Measurements from ENCODE around the gene PRKAG3.

PRKAG3 gene

DNA sequence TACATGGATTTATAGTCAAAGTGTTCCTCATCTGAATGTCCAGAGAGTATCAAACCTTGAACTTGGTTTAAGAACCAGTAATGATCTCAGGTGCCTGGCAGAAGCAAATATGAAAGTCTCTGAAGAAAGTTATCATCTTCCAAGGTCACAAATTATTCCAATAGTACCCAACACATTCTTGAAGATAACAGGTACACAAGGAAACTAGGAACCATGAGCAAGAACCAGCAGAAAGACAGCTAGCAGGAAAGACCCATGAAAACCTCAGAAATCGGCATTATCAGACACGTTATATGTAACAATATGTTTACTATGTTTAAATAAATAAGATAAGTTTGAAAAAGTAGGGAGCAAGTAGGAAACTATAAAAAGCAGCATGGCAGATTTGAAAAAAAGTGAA, 5.9 kb upstream of the PRKAG3 start:
- DNase-seq = no peak

DNA sequence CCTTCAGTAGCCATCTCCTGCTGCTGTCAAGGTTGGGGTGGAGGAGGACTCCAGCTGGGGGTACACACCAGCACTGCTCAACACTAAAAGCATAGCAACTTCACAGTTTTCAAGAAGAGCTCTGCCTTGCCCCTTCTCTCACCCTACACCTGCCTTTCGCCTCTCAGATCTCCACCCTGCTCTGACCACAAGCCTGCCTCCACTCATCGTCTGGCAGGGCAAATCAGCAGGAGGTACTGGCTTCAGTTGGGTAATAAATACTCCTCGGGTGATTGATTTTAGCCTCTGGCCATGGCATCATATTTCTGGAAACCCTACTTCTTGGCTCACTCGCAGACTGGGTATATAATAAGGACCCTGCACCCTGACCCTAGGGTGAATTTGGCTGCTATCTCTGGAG, 3.1 kb upstream of the PRKAG3 start:
- DNase-seq = no peak

DNA sequence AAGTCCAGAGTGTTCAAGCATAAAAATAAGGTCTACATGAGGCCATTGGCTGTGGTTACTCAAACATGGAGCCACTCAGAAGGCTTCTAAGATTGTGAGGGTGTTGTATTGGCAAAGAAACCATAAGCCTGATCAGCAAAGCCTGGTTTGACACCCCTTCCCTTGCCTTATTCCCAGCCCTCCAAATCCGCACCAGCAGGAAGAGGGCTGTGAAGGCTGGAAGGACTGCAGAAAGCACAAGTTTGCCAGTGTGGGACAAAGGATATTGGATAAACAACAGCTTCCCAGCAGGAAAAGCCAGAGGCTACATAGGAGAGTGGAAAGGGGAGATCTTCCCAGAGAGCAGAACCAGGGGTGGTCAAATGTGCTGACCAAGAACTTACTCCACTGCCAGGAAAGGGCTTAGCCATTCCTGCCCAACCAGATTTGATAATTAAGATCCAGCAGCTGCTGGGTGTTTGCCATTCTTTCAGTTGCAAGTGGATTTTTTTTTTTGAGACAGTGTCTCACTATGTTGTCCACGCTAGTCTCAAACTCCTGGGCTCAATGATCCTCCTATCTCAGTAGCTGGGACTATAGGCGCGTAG, 1.5 kb upstream of the PRKAG3 start:
- DNase-seq = no peak

DNA sequence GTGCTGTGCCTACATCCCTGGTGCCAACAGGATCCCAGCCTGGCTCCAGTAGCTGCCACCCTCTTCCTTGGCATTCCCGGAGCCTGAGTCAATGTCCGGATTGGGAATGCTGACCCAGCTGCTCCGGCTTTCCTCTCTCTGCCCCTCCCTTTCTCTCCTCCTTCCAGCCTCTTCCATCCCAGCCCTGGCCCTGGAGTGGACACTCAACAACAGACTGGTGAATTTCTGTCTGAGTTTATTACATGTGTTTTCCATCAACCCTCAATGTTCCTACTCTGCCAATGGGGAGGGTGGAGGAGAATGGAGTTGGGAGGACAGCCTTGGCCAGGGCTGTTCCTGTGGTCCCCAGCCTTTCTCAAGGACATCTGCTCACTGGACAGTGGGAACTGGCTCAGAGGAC, 917 bp upstream of the PRKAG3 start:
- DNase-seq = no peak

DNA sequence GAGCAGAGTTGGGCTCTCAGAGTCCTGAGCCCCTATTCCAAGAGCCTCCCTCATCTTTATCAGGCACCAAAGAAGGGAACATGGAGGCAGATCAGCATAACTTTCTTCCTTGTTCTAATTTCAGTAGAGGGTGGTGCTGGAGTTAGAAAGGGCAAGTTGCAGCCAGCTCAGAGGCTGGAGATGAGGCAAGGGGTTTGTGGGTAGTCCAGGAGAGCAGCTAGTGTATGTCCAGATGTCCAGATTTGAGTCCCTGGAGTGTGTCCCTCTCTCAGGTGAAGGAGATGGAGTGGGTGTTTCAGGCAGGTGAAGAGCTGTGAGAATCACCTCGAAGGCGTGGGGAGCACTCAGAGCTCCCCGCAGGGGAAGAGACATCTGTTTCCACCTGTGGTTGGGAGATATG, 478 bp upstream of the PRKAG3 start:
- no peak for DNase-seq

DNA sequence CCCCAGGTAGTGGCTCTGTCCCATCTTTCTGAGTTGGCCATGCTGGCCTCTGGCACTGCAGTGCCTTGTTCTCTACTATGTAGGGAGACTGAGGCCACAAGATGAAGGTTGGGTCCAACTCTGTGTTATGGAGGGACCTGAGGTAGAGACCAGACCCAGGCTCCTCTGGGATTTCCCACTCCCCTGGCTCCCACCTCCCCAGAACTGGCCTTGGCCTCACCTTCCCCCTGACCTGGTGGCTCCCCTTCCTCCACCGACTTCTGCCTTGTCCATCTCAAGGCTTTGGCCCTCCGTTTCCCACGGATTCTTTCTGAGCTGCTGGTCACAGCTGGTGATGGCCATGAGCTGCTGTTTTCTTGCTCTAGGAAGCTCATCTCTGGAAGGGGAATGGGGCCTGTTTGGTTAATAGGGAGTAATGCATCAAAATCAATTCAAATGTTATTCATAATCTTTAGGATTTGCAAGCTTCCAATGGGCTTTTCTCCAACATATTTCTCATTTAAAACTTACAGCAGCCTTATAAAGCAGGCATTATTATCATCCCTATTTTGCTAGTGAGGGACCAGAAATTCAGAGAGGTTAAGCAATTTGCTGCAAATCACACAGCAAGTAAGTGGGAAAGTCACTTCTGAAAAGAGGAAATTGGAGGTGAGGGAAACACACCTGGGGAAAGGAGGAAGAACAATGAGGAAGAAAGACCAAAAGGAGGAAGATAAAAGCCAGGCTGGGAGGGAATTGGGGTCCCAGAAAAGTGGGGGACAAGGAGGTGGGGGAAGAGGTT, 887 bp downstream of the PRKAG3 start:
- DNase-seq = no peak

DNA sequence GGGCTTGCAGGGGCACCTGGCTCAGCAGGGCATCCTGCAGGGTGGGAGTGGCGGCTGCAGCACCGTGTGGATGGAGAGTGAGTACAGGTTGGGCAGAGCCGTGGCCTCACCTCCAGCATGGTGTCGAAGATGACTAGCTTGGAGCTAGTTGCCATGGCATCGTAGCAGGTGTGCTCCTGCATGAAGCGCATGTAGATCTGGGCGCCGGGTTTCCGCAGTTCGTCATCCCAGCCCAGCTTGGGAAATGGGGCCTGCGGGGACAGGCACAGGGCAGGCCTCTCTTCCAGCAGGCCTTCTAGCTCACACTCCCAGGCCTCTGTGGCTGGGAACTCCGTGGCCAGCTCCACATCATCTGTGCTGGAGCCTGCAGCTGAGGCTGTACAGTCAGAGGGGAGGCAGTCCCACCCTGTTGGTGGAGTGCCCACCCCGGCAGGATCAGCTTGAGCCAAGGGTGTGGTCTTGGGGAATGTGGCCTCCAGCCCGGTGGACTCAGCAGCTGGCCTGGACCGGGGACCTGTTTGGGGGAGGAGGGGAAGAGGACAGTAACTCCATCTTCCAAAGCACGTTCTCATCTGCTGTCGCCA, 1.6 kb downstream of the PRKAG3 start:
- DNase-seq = no peak

DNA sequence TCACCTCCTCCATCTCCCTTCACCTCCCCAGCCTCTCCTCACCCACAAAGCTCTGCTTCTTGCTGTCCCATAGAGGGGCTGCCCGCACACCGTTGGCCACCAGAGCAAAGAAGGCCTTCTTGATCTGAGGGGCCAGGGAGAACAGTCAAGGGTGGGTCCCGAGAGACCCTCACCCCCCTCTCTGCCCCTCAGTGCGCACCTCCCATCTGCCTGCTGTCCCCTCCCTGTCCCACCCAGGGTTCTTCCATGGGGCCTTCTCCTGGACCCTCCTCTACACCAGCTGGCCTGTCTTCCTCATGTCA, 3.2 kb downstream of the PRKAG3 start:
- DNase-seq = no peak

DNA sequence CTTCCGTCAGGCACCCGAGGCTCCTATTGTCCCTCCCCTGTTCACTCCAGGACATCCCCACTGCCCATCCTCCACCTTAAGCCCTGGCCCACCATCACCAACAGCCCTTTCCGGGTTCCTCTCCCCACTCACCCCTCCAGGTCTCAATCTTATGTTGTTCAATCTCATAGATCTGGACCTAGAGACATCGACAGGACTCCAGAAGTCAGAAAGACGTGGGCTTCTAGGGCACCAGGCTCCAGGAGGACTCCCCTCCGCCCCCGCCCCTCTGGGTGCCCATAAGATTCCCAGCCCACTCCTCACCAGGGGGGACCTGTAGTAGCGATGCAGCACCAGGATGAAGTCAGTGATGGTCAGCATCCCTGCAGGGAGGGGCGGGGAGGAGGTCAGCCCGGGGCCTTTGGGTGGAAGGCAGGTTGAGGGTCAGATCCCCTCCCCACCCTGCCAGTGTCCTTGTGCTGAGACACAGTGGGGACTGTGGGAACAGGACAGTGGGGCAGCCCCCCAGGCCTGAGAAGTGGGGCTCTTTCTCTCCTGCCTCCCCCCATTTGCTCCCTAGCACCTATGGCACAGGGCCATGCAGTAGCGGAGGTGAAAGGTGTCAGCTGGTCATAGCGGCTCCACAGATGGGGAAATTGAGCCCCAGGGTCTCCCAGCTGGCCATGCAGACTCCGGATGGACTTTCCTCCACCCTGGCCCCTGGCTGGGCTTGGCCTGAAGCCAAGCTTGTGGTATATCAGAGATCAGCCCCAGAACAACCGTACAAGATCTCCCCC, 3.7 kb downstream of the PRKAG3 start:
- no peak for DNase-seq

DNA sequence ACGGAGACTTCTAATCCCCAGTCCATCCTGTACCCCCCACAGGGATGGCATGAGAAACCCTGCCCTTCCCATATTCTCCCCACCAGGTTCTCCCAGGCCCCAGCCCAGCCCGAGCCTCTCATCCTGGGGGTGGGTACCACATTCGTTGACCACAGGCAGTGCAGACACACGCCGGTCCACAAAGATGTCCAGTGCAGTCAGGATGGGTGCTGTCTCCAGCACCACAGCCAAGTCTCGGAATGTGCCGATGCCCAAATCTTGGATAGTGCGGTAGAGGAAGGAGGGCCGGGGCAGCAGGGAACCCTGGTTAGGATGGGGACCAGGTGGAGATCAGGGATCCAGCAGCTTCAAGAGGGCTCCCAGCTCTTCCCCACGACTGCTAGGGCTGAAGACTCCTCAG, 4.8 kb downstream of the PRKAG3 start:
- no peak for DNase-seq

DNA sequence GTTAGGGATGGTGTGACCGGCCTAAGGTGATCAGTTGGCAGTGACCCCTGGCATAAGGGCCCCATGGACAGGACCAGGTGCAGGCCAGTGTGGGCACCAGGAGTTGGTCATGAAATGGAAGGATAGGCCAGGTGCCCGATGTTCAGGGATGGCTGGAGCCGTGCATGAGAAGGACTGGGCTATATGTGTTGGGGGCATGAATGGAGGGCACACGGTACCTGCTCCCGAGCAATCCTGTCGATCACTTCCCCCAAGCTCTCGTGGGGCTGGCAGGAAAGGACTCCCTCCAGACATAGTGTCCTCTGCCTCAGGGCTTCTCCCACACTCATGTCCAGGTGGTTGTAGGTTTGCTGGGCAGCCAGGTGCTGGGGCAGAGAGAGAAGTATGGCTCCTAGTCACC, 7.6 kb downstream of the PRKAG3 start:
- no peak for DNase-seq

DNA sequence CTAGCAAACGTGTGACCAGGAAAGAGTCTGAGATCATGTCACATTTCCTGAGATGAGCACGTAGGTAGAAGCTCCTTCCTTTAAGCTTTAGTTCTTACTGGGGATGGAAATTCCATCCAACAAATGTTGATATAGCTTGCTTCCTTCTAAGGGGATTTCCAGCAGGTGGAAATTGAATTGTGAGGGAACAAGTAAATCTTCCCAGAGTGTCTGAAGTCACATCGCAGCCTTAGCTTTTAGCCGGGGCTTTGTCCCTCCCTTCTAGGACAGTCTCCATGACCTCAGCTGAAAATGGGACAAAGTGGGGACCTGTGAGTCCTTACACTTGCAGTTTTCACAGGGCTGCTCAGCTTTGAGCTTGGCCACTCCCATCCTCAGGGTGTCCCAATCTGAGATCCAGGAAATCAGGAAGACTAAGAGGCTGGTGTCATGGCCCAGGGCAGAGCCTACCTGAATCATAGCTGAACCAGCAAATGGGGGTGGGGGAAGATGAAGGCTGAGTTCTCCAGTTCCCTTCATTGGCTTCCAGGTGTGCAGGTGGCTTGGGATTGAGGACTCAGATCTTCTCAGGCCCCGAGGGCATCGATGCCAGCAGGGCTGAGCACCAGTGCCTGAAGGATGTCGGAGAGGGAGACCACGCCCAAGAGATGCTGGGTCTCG, 8.3 kb downstream of the PRKAG3 start:
- no peak for DNase-seq

DNA sequence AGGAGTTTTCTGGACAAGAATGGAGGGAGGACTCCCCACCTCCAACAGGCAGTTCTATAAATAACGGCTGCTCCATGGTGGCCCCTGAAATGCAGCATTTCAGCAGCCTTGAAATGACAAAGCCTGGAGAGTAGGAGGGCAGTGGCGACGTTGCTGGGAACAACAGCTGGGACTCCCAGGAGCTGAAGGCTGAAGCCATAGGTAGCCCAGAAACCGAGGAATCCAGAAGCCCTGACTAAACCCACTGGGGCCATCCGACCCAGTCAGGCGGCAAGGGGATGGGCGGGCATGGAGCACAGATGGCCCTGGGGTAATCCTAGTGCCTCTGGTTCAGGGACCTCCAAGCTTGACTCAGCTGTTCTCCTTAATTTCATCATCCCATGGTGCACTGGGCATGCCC, 9.0 kb downstream of the PRKAG3 start:
- DNase-seq = no peak

DNA sequence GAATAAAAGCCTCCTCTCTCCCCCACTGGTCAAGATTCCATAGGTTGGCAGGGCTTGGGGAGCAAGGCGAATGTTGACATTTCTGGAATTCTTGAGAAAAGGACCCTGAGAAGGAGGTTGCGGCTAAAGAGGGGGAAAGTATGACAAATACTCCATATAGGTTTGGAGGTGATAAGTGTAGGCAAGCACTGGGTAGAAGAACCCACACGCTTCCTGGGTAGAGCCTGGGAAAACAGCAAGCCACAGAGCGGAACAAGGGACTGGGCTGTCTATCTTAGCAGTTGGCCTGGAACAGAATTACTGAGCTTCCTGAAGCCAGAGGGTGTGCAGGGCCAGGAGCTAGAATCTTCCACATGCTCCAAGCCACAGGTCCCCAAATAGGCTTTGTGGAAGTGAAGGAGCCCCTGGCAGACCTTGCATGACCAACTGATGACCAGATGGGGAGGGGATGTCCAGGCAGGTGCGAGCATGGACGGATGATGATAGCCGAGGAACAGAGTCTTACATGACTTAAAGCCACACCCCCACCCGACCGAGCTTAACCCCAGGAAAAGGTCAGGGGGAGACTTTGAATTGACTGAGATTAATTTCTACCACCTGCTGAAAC, 9.9 kb downstream of the PRKAG3 start:
- no peak for DNase-seq

DNA sequence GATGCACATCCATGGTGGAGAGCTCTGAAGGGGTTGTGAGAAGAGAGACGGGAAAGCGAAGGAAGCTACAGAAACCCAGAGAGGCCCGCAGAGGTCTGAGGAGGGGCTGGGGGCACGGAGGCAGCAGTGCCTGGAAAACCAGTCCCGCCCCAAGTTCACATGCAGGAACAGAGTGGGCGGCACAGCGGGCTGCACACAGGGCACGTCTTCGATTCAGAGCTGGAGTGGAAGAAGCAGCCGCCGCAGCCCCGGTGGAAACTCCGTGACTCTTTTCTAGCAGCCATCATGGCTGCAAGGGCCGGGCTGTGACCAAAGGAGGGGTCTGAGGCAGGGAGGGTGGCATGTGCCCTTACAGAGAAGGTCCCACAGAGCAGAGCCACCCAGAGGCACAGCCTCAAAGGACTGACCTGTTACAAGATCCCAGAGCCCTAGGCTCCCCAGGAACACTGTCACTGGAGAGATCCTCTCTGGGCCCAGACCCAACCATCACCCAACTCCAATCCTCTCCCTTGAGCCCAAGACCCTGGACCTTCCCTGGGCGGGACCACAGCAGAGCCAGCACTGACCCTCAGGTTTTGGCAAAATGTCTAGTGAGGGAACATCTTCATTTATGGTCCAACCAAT, 10.7 kb downstream of the PRKAG3 start:
- no peak for DNase-seq

DNA sequence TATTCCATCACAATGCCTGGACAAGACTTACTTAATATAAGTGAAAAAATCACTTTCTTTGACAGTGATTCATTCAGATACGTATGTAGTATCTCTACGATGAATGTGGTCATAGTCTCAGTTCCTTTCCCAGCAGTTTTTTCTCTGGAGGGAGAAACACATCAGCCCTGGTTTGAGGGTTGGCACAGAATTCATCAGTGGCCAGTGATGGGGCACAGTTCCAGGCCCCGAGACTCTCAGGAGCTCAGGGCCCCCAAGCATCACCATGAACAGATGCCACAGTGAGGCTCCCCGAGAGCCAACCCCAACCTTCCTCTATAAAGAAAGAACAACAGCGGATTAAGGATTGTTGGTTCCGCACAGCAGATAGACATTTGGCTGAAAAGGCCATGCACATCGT, 12.5 kb downstream of the PRKAG3 start:
- DNase-seq = no peak

DNA sequence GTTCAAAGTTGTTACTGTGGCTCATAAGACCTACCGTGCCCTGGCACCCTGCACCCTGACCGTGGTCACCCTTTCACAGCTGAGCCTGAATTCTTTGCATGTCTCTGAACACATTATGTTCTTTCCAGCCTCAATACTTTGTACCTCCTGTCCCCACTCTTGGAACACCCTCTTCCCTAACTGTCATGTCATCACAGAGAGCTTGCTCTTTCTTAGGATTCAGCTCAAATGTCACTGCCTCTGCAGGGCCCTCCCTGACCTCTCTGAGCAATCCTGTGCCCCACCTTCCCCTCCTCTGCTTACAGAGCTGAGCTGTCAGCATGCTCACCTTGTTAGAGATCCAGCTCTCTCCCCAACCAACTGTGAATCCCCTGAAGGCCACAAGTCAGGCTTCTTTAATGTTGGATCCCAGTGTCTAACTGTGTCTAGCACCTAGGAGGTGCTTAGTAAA, 15.0 kb downstream of the PRKAG3 start:
- DNase-seq = no peak

DNA sequence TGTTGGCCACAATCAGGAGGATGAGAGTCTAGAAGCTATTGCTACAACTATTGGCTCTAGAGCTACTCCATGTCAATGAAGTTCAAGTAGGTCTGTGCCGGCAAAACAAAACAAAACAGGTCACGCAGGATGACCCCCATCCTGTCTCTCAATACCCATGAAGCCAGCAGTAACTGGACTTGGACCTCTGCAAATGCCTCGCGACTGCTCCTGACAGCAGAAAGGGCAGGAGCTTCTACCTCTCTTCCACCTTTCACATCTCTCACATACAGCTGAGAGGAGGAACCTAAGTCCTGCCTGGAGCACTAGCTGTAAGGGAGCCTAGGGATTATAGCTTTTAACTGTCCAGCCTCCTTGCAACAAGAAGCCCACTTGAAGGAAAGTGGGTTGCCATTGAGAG, 16.0 kb downstream of the PRKAG3 start:
- no peak for DNase-seq

DNA sequence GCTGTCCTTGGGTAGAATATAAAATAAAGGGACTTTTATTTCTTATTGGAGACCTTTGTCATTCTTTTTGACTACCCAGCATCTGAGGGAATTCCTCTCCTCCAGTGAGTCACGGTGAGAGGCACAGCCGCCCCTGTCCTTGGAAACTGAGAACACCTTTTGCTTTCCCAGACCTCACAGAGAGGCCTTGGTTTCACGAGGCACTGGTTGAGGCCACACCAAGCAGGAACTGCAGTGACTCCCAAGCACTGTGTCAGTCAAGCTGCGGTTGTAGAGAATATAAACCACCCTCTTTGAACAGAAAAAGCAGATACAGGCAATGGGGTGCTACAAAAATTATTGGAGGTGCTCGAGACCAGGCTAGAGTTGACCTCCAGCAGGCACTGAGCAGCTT, 16.4 kb downstream of the PRKAG3 start:
- no peak for DNase-seq

DNA sequence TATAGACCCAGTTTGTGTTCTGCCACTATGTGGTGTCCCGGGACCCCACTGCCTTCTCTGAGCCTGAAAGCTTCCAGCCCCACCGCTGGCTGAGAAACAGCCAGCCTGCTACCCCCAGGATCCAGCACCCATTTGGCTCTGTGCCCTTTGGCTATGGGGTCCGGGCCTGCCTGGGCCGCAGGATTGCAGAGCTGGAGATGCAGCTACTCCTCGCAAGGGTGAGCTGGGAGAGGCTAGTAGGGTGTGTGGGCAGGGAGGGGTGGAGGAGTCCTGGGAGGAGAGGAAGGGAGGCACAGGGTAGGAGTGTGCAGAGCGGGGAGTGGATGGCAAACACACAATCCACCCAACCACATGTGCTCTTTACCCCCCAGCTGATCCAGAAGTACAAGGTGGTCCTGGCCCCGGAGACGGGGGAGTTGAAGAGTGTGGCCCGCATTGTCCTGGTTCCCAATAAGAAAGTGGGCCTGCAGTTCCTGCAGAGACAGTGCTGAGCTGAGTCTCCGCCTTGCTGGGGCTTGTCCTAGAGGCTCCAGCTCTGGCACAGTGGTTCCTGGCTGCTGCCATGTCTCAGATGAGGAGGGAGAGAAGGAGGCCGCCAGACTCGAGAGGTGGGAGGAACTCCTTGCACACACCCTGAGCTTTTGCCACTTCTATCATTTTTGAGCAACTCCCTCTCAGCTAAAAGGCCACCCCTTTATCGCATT, 16.9 kb downstream of the PRKAG3 start:
- DNase-seq = no peak

DNA sequence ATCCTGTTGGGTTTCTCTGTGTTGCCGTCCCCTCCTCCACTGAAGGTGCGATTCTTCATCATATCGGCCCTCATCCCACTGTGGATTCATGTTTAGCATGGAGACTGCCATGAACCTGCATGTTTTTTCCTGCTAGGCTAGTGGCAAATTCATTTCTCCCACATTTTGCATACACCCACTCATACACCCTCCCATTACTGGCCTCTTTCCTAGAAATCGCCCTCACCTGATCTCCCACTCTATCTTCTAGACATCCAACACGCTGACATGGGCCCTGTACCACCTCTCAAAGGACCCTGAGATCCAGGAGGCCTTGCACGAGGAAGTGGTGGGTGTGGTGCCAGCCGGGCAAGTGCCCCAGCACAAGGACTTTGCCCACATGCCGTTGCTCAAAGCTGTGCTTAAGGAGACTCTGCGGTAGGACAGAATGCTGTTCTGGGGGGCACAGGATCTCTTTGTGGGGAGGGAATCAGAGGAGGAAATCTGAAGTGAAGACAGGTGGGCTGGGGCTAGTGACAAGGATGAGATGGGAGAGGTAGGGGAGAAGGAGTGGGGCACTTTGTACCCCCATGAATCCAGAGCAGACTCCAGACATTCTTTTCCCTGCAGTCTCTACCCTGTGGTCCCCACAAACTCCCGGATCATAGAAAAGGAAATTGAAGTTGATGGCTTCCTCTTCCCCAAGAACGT, 17.7 kb downstream of the PRKAG3 start:
- no peak for DNase-seq
